Measurements from ENCODE around the gene HLA-F.

HLA-F gene

DNA sequence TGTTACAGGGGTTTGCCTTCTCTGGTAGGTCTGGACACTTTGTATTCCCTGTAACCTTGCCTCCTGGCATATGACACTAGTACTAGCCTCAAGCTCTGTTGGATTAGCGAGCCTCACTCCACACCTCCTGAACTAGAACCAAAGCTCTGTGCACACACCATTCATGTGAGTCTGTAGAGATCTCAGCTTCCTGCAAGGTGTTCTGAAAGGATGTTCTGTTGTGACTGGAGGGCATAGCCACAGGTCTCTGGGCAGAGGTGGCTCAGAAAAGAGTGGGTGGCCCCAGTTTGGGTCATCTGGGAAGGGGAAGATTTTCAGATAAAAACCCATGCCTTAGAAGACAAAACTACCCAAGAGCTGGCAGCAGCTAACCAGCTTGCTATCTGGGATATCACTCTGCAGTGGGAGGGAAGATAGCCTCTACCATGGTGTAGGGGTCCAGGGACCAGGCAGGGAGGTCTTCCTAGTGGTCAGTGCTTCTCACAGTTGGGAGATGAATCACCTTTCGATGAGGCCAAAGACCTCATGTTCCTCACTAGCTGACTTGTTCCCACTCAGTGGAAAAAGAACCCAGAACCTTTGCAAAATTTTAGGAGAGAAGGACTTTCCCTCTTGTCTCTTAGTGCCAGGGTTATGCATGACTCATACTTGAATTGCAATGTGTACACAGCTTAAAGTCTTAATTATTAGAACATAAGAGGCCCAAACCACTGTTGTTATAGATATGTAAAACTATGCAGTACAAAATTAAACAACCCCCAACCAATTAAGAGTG, 41.4 kb downstream of the HLA-F start:
- DNase-seq: no peak

DNA sequence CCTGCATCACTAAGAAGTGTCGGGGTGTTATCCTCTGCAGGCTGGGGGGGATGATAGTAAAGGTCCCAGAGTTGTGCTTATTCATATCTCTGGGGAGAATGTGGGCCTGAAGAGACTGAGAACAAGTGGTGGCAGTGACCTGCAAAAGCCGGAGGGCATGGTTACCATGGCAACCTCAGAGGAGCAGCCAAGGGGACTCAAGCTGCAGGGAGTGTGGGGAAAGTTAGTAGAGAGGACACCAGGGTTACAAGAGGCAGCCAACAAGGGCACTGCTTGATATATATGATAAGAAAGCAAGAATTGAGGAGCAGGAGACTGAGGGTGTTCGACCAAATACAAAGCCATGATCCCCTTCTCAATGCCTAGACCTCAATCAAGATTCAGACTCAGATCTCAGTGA, 46.1 kb downstream of the HLA-F start:
- no peak for DNase-seq

DNA sequence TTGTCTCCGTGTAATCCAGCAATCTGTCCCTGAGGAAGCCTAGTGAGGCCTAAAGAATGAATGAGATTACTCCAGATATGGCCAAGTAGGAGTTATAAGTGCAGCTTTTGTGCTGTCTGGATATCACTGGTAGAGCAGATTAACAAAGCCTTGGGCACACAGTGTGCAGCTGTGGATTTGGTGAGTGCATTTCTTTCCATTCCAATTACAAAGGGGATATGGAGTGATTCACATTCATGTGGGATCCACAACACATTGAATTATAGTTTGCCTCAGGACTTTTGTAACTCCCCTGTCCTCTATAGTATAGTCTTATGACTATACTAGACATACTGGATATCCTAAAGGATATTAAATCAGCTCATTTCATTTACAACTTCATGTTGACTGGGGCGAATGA, 47.1 kb downstream of the HLA-F start:
- DNase-seq: no peak

DNA sequence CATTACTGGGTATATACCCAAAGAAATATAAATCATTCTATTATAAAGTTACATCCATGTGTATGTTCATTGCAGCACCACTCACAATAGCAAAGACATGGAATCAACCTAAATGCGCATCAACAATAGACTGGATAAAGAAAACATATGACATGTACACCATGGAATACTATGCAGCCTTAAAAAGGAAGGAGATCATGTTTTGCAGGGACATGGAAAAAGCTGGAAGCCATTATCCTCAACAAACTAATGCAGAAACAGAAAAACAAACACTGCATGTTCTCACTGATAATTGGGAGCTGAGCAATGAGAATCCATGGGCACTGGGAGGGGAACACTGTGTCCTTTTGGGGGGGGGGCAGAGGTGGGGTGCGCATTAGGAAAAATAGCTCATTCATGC, 53.5 kb downstream of the HLA-F start:
- DNase-seq: no peak

All from OCI-M1 (cell line).